ENCODE measurements around the gene STX1B.

The STX1B gene

DNA sequence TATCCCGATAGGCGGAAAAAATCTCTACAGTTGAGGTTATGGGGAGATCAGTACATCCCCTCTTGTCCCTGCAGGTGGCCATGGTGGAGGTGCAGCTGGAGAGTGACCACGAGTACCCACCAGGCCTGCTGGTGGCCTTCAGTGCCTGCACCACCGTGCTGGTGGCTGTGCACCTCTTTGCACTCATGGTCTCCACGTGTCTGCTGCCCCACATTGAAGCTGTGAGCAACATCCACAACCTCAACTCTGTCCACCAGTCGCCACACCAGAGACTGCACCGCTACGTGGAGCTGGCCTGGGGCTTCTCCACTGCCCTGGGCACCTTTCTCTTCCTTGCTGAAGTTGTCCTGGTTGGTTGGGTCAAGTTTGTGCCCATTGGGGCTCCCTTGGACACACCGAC, 57.3 kb downstream of the STX1B start:
- H3K27me3 ChIP-seq (ENCODE audit: insufficient read depth, low read length) = no peaks in the 10 kb centered on the region
- H3K9me2 ChIP-seq (ENCODE audit: low read depth, low read length) = no peaks in the 10 kb centered on the region
- H3K4me3 ChIP-seq (ENCODE audit: low read depth, low read length, poor library complexity, severe bottlenecking) = no peak overlapping the region
- H3K36me3 ChIP-seq (ENCODE audit: insufficient read depth, low read length) = no peaks in the 10 kb centered on the region
- H3K9me3 ChIP-seq (ENCODE audit: low read length) = no peaks in the 10 kb centered on the region
- H2AFZ ChIP-seq (ENCODE audit: low read length) = no peak overlapping the region
- no peaks in the 10 kb centered on the region for H3K79me2 ChIP-seq (ENCODE audit: insufficient read depth, low read length)
- no peak overlapping the region for H3K4me2 ChIP-seq (ENCODE audit: low read length)
- H3K4me1 ChIP-seq (ENCODE audit: insufficient read depth, low read length, severe bottlenecking) = peaks cover 26% of the 10 kb centered on the region
- H3K9ac ChIP-seq (ENCODE audit: low read length) = no peak overlapping the region
- H3F3A ChIP-seq (ENCODE audit: insufficient read depth, low read length) = no peaks in the 10 kb centered on the region
- H3K27ac ChIP-seq (ENCODE audit: low read depth, low read length, poor library complexity, severe bottlenecking) = no peak overlapping the region
- H4K20me1 ChIP-seq (ENCODE audit: insufficient read depth, low read length) = no peaks in the 10 kb centered on the region
- no peak for TF ChIP-seq EZH2 (IDR thresholded peaks at IDR 0.05; ENCODE audit: borderline replicate concordance, low read length)
- TF ChIP-seq, protein P1, sequence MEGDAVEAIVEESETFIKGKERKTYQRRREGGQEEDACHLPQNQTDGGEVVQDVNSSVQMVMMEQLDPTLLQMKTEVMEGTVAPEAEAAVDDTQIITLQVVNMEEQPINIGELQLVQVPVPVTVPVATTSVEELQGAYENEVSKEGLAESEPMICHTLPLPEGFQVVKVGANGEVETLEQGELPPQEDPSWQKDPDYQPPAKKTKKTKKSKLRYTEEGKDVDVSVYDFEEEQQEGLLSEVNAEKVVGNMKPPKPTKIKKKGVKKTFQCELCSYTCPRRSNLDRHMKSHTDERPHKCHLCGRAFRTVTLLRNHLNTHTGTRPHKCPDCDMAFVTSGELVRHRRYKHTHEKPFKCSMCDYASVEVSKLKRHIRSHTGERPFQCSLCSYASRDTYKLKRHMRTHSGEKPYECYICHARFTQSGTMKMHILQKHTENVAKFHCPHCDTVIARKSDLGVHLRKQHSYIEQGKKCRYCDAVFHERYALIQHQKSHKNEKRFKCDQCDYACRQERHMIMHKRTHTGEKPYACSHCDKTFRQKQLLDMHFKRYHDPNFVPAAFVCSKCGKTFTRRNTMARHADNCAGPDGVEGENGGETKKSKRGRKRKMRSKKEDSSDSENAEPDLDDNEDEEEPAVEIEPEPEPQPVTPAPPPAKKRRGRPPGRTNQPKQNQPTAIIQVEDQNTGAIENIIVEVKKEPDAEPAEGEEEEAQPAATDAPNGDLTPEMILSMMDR (IDR thresholded peaks at IDR 0.05; ENCODE audit: low read length) = no peak

GRCh38 chr16:30951750-30952149, 58.7 kb downstream of the STX1B start:
- H3K4me2 ChIP-seq (ENCODE audit: low read length) = no peak overlapping the region
- peaks cover 25% of the 10 kb centered on the region for H3K4me1 ChIP-seq (ENCODE audit: insufficient read depth, low read length, severe bottlenecking)
- H3K36me3 ChIP-seq (ENCODE audit: insufficient read depth, low read length) = no peaks in the 10 kb centered on the region

GRCh38 chr16:30951193-30951592, 59.2 kb downstream of the STX1B start:
- Histone ChIP-seq H3K36me3 (ENCODE audit: insufficient read depth, low read length) (no peaks in the 10 kb centered on the region), H2AFZ (ENCODE audit: low read length) (no peak overlapping the region), H4K20me1 (ENCODE audit: insufficient read depth, low read length) (no peaks in the 10 kb centered on the region), H3K79me2 (ENCODE audit: insufficient read depth, low read length) (no peaks in the 10 kb centered on the region), H3K27me3 (ENCODE audit: insufficient read depth, low read length) (no peaks in the 10 kb centered on the region), H3K9me2 (ENCODE audit: low read depth, low read length) (no peaks in the 10 kb centered on the region), H3K27ac (ENCODE audit: low read depth, low read length, poor library complexity, severe bottlenecking) (no peak overlapping the region), H3F3A (ENCODE audit: insufficient read depth, low read length) (no peaks in the 10 kb centered on the region), H3K4me1 (ENCODE audit: insufficient read depth, low read length, severe bottlenecking) (peaks cover 19% of the 10 kb centered on the region), H3K9ac (ENCODE audit: low read length) (no peak overlapping the region), H3K9me3 (ENCODE audit: low read length) (no peaks in the 10 kb centered on the region), H3K4me2 (ENCODE audit: low read length) (no peak overlapping the region), H3K4me3 (ENCODE audit: low read depth, low read length, poor library complexity, severe bottlenecking) (no peak overlapping the region)
- TF ChIP-seq EZH2 (IDR thresholded peaks at IDR 0.05; ENCODE audit: borderline replicate concordance, low read length) = no peak
- TF ChIP-seq, protein P1 (IDR thresholded peaks at IDR 0.05; ENCODE audit: low read length) = no peak

More at GRCh38 chr16:30951750-30952149, 58.7 kb downstream of the STX1B start:
- Histone ChIP-seq H3K9me2 (ENCODE audit: low read depth, low read length) (no peaks in the 10 kb centered on the region), H3K27me3 (ENCODE audit: insufficient read depth, low read length) (no peaks in the 10 kb centered on the region), H3K27ac (ENCODE audit: low read depth, low read length, poor library complexity, severe bottlenecking) (no peak overlapping the region), H3K9ac (ENCODE audit: low read length) (no peak overlapping the region), H2AFZ (ENCODE audit: low read length) (no peak overlapping the region), H3K79me2 (ENCODE audit: insufficient read depth, low read length) (no peaks in the 10 kb centered on the region), H3K4me3 (ENCODE audit: low read depth, low read length, poor library complexity, severe bottlenecking) (no peak overlapping the region), H3F3A (ENCODE audit: insufficient read depth, low read length) (no peaks in the 10 kb centered on the region), H4K20me1 (ENCODE audit: insufficient read depth, low read length) (no peaks in the 10 kb centered on the region), H3K9me3 (ENCODE audit: low read length) (no peaks in the 10 kb centered on the region)
- TF ChIP-seq, protein P1 (IDR thresholded peaks at IDR 0.05; ENCODE audit: low read length) = no peak
- TF ChIP-seq EZH2 (IDR thresholded peaks at IDR 0.05; ENCODE audit: borderline replicate concordance, low read length) = no peak
